Activated naive CD4-positive, alpha-beta T cell treated with anti-CD3 and anti-CD28 coated beads for 36 hours (primary cell): ENCODE results near the gene KLF9. TPM values are rescaled to one million over a fixed set of nuclear protein-coding genes. Genes with fewer than 3 reads are reported as not detected.

Experiments
- CTCF ChIA-PET: fragments of 350-600 bp; sonication (Branson Sonifier 250); formaldehyde crosslinking; loops from one replicate; lab custom pipeline; 2021; ENCODE audit warnings: antibody characterized with exemption; lab: Charles Lee
- DNase-seq: peaks from one replicate; pipeline ENCODE4 v3.0.0-alpha.2; 2020
- H3K27ac Mint-ChIP-seq: one replicate; pipeline ENCODE4 v1.8.0; 2021; ENCODE audit warnings: mild to moderate bottlenecking, mixed read lengths
- H3K27me3 Mint-ChIP-seq: one replicate; pipeline ENCODE4 v1.8.0; 2021; ENCODE audit warnings: low read depth, mixed read lengths
- H3K36me3 Mint-ChIP-seq: one replicate; pipeline ENCODE4 v1.8.0; 2021; ENCODE audit warnings: low read depth, mixed read lengths
- H3K4me1 Mint-ChIP-seq: one replicate; pipeline ENCODE4 v1.8.0; 2021; ENCODE audit warnings: low read depth, mixed read lengths
- H3K4me3 Mint-ChIP-seq: one replicate; pipeline ENCODE4 v1.8.0; 2021; ENCODE audit warnings: mild to moderate bottlenecking, moderate library complexity, mixed read lengths
- H3K9me3 Mint-ChIP-seq: one replicate; pipeline ENCODE4 v1.8.0; 2021; ENCODE audit warnings: mixed read lengths
- intact Hi-C: fragments of 100-400 bp; cut with micrococcal nuclease; formaldehyde crosslinking; loops from one replicate; pipeline ENCODE4 v1.15.1; 2023
- total RNA-seq, 2 experiments: library from RNA; stranded (reverse); gene quantifications; one replicate each; pipeline ENCODE4 v1.2.3, GENCODE V29; 2021

Gene KLF9
- total RNA-seq, 2 experiments from 2014 or later, result 44.2 to 45.0 TPM

DNA sequence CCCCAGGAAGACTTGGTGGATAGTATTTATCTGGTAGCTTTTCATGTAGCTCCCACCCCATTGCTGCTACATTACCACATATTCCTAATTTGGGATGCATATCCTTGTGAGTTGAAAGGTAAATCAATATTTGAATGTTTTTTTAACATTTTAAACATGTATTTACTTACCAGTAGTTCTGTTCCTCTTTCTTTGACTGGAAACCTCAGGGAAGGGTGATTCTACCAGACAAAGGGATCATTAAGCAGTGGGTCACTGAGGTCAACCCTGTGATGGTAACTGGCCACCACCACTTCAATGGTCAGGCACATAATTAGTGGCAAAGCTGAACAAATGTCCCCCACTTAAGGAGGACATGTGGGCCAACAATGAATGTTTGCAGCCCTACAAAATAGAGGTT is 27.2 kb upstream of the KLF9 start:
- no peaks in the 10 kb centered on the region for H3K9me3 Mint-ChIP-seq
- H3K36me3 Mint-ChIP-seq, result no peaks in the 10 kb centered on the region
- H3K27ac Mint-ChIP-seq, result no peak overlapping the region
- CTCF ChIA-PET, result no interaction called here
- no peaks in the 10 kb centered on the region for H3K27me3 Mint-ChIP-seq
- intact Hi-C loops, result loop anchor here (2.0 kb wide), 1 partner anchor 13 kb away; no protein-coding TSS in a partner anchor
- no peak for DNase-seq
- H3K4me3 Mint-ChIP-seq, result no peak overlapping the region
- peaks cover 16% of the 10 kb centered on the region for H3K4me1 Mint-ChIP-seq

DNA sequence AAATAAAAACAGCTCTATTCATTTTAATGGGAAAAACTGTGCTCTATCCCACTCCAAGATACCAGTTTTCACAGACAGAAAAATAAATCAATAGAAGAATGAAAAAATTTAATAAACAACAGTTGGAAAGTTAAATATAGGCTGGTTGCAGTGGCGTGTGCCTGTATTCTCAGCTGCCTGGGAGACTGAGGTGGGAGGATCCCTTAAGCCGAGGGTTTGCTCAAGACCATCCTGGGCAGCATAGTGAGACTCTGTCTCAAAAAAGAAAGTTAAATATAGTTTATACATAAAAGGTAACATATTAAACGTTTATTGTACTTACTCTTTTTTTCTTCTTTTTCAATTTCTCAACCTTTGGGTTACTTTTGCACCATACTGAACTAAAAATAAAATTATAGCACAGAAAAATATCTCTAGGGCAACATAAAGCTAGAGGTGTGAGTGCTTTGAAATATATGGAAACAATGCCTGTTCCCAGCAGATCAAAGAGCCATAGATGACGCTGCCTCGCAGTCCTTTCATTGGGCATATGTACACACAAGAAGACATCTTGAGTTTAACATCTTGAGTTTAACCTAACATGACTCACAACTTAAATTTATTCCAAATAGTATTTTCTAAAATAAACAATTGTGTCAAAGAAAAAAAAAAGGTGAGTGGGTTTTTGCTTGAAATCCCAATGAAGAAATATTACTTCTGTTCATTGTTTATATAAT is 25.7 kb upstream of the KLF9 start:
- CTCF ChIA-PET, result interaction anchor here (0.5 kb wide), 1 partner anchor 162 kb away, joined by 3 read pairs; no protein-coding TSS in a partner anchor
- H3K4me3 Mint-ChIP-seq, result no peak overlapping the region
- intact Hi-C loops, result loop anchor here (1.0 to 2.0 kb wide), 2 partner anchors 15 to 20 kb away; no protein-coding TSS in a partner anchor
- no peaks in the 10 kb centered on the region for H3K9me3 Mint-ChIP-seq
- peaks cover 16% of the 10 kb centered on the region for H3K4me1 Mint-ChIP-seq
- H3K27ac Mint-ChIP-seq, result no peak overlapping the region
- H3K36me3 Mint-ChIP-seq, result no peaks in the 10 kb centered on the region
- H3K27me3 Mint-ChIP-seq, result no peaks in the 10 kb centered on the region
- peak; percentile 13 for DNase-seq

DNA sequence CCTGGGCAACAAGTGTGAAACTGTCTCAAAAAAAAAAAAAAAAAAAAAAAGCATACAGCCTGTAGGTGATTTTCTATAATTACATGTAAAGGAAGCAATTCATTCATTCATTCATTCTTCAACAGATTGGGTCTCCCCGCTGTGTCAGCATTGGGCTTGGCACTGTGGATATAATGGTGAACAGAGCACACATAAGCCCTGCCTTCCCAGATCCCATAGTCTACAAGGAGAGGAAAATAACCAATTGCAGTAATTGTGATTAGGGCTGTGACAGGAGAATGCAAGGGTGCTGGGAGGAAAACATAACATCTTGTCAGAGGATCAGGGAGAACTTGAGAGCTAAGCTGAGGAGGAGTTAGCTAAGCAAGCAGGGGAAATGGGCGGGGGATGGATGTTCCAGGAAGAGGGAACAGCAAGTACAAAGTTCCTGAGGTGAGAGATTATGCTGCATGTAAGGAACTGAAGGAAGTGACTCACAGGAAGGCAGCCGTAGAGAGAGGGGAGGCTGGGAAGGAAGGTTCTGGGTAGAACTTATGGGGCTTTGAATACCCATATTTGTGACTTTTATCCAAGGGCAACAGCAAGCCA is 24.0 kb upstream of the KLF9 start:
- H3K27me3 Mint-ChIP-seq, result no peaks in the 10 kb centered on the region
- H3K4me3 Mint-ChIP-seq, result no peak overlapping the region
- no peaks in the 10 kb centered on the region for H3K36me3 Mint-ChIP-seq
- intact Hi-C loops, result loop anchor here (1.0 kb wide), 1 partner anchor 29 kb away; no protein-coding TSS in a partner anchor
- H3K27ac Mint-ChIP-seq, result no peak overlapping the region
- peak; percentile 50 for DNase-seq
- CTCF ChIA-PET, result interaction anchor here (0.6 to 1.1 kb wide), 2 partner anchors 164 to 208 kb away, joined by 3 read pairs; no protein-coding TSS in a partner anchor
- no peaks in the 10 kb centered on the region for H3K9me3 Mint-ChIP-seq
- peaks cover 16% of the 10 kb centered on the region for H3K4me1 Mint-ChIP-seq

DNA sequence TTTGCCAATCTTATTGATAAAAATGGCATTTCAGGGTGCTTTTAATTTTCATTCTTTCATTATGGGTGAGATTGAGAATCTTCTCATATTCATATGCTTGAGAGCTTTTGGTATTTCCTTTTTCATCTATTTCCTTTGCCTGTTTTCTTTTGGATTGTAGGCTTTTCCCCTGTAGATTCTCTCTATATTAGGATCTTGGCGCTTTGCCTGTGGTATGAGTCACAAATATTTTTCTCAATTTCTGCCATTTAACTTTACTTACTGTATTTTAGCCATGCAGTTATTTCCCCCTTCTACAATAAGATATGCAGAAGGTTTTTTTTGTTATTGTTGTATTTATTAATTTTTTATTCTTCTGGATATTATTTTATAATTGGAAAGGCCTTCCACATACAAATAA is 21.5 kb upstream of the KLF9 start:
- H3K4me3 Mint-ChIP-seq, result no peak overlapping the region
- H3K27me3 Mint-ChIP-seq, result no peaks in the 10 kb centered on the region
- no peak for DNase-seq
- no peaks in the 10 kb centered on the region for H3K36me3 Mint-ChIP-seq
- H3K9me3 Mint-ChIP-seq, result peaks cover 2% of the 10 kb centered on the region
- peaks cover 16% of the 10 kb centered on the region for H3K4me1 Mint-ChIP-seq
- H3K27ac Mint-ChIP-seq, result no peak overlapping the region
- intact Hi-C loops, result no loop called here
- CTCF ChIA-PET, result interaction anchor here (0.7 kb wide), 1 partner anchor 53 kb away, joined by 3 read pairs; no protein-coding TSS in a partner anchor

DNA sequence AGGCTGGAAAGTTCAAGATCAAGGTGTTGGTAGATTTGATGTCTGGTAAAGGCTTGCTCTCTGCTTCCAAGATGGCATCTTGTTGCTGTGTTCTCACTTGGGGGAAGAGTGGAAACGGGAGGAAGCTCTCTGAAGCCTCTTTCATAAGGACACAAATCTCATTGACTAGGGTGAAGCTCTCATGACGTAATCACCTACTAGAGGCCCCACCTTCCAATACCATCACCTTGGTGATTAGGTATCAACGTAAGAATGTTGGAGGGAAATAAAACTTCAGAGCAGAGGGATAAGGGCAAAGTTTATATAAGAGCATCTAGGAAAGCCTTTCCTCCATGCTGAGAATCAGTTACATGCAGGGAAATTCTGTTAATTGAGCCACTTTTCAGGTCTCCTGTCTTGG is 15.4 kb upstream of the KLF9 start:
- Mint-ChIP-seq H3K4me1 (no peaks in the 10 kb centered on the region), H3K4me3 (no peak overlapping the region), H3K36me3 (no peaks in the 10 kb centered on the region), H3K27me3 (no peaks in the 10 kb centered on the region), H3K27ac (no peak overlapping the region), H3K9me3 (peaks cover 2% of the 10 kb centered on the region)
- CTCF ChIA-PET, result interaction anchor here (2.5 kb wide), 1 partner anchor 172 kb away, joined by 6 read pairs; no protein-coding TSS in a partner anchor
- intact Hi-C loops, result no loop called here
- DNase-seq, result no peak

DNA sequence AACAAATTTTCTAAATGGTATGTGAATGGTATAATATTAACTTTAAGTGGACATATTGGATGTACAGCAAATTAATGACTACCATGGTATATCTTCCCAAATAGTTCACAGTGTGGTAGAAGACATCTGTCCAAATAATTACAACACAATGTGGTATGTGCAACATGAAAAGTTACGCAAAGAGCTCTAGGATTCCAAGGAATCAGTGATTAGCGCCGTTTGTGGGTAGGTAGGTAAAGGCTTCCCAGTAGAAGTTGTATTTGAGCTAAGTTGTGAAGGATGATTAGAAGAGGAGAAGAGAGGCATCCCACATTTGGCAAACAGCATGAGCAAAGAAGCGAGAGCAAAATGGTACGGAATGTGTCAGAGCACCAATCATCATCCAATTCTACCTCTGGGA is 14.3 kb upstream of the KLF9 start:
- H3K9me3 Mint-ChIP-seq, result peaks cover 2% of the 10 kb centered on the region
- no peak overlapping the region for H3K27ac Mint-ChIP-seq
- CTCF ChIA-PET, result interaction anchor here (2.5 kb wide), 1 partner anchor 174 kb away, joined by 6 read pairs; no protein-coding TSS in a partner anchor
- H3K36me3 Mint-ChIP-seq, result no peaks in the 10 kb centered on the region
- no peak for DNase-seq
- H3K27me3 Mint-ChIP-seq, result no peaks in the 10 kb centered on the region
- H3K4me1 Mint-ChIP-seq, result no peaks in the 10 kb centered on the region
- no peak overlapping the region for H3K4me3 Mint-ChIP-seq
- intact Hi-C loops, result no loop called here

DNA sequence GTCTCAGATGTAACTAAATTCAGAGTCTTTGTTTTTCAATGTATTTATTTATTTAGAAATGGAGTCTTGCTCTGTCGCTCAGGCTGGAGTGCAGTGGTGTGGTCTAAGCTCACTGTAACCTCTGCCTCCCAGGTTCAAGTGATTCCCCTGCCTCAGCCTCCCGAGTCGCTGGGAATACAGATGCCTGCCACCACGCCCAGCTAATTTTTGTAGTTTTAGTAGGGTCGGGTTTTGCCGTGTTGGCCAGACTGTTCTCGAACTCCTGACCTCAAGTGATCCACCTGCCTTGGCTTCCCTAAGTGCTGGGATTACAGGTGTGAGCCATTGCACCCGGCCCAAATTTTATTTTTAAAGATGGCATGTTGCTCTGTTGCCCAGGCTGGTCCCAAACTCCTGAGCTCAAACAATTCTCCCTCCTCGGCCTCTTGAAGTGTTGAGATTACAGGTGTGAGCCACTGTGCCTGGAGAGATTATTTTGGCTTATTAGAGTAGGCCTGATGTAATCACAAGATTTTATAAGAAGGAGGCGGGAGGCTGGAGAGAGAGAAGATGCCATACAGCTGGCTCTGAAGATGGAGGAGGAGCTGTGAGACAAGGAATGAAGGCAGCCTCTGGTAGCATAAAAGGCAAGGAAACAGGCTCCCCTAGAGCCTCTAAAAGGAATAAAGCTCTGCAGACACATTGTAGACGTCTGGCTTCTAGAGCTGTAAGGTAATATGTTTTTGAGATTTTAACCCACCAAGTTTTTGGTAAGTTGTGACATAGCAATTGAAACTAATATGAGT is 12.9 kb upstream of the KLF9 start:
- Mint-ChIP-seq H3K27ac (no peak overlapping the region), H3K27me3 (no peaks in the 10 kb centered on the region), H3K9me3 (peaks cover 2% of the 10 kb centered on the region), H3K4me3 (no peak overlapping the region), H3K4me1 (peaks cover 6% of the 10 kb centered on the region), H3K36me3 (no peaks in the 10 kb centered on the region)
- intact Hi-C loops, result no loop called here
- CTCF ChIA-PET, result interaction anchor here (0.6 to 0.7 kb wide), 2 partner anchors 70 to 112 kb away, joined by 3 to 4 read pairs; no protein-coding TSS in a partner anchor
- DNase-seq, result no peak

DNA sequence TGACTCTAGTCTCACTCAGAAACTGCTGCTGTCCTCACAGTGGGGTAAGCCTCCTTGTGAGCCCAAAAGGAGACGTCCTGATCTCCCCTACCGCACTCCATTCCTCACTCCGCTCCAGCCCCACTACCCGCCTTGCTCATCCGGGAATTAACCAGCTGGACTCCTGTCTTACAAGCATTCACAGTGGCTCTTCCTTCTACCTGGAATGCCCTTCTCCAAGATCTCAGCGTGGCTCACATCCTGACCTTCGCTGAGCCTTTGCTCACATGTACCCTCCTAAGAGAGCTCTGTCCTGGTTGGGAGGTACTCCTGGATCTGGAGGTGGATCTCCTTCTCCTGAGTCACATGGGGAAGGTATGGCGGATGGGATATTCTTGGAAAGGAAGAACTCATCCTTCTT is 10.7 kb upstream of the KLF9 start:
- Mint-ChIP-seq H3K4me1 (peaks cover 27% of the 10 kb centered on the region), H3K4me3 (no peak overlapping the region), H3K27ac (no peak overlapping the region), H3K27me3 (no peaks in the 10 kb centered on the region), H3K9me3 (no peaks in the 10 kb centered on the region), H3K36me3 (no peaks in the 10 kb centered on the region)
- intact Hi-C loops, result no loop called here
- CTCF ChIA-PET, result interaction anchor here (1.1 kb wide), 1 partner anchor 177 kb away, joined by 3 read pairs; no protein-coding TSS in a partner anchor
- no peak for DNase-seq

DNA sequence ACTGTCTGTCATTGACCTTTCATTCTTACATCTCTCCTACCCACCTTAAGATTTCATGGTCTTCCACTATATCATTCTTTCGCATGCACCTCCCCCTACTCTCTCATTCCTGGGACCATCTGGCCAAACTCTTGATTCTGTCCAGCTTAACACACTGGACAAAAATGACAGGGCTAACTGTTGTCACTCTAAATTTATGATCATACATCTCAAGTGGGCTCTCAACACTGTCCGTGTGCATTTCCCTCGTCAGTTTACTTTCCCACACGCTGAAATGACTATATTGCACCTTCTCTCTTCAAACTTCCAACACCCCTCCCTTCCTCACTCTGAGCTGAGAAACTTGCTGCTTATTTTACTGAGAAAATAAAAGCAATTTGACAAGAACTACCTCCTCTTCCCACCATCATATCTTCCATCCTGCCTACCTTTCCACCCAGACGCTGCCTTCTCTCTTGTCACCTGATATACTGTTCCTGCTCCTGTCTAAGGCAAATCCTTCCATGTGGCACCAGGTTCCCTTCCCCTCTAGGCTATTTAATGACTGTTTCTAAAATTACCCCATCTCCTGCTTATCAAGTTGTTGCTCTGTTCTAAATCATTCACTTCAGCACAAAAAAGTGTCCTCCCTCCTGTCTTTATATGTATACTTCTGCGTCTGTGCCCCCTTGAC is 8.1 kb upstream of the KLF9 start:
- H3K4me1 Mint-ChIP-seq, result peaks cover 35% of the 10 kb centered on the region
- no peak for DNase-seq
- peak overlapping the region; percentile 96 for H3K4me3 Mint-ChIP-seq
- peak overlapping the region; percentile 100 for H3K27ac Mint-ChIP-seq
- CTCF ChIA-PET, result interaction anchor here (0.6 to 4.2 kb wide), 5 partner anchors 18 to 180 kb away, joined by 3 to 17 read pairs (median 9); no protein-coding TSS in a partner anchor
- no peaks in the 10 kb centered on the region for H3K9me3 Mint-ChIP-seq
- no peaks in the 10 kb centered on the region for H3K36me3 Mint-ChIP-seq
- intact Hi-C loops, result loop anchor here (5.0 kb wide), 1 partner anchor 665 kb away; no protein-coding TSS in a partner anchor
- no peaks in the 10 kb centered on the region for H3K27me3 Mint-ChIP-seq

DNA sequence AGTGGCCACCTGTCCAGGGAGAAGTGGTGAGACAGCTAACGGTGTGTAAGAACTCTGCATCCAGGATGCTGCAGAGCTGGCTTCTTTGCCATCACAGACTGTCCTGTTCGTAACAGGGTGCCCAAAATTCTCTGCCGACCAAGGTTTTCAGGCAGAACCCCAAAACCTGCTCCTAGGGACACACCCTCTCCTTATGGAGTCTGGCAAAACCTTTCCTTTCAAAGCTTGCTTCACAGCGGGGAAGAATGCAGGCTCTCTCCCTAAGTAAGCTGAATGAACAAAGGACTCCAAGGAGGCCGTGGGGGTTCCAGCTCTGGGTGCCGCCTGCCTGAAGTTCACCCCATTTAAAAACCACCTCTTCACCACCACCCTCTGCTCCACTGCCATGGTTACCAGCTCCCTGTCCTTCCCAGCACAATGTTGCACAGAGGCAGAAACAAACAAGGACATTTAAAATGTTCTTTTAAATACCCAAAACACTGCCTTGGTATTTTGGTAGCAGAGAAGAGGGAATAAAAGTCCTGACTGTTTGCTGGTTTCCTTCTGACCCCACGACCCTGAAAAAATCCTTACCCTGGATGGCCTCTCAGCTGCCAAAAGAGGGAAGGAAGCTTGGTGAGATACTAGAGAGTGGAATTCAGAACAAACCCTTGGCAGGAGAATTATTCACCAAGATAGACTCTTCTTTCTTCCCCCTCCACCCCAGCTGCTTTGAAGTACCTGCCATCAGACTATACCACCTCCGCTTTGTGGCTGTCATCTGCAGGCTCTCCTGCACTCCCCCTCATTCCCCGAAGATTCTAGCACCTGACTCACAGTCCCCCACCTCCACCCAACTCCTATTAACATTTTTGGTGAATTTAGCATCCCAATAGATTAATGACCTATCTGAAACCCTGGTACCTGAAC is 7.1 kb upstream of the KLF9 start:
- intact Hi-C loops, result loop anchor here (5.0 kb wide), 1 partner anchor 664 kb away; no protein-coding TSS in a partner anchor
- Mint-ChIP-seq H3K27me3 (no peaks in the 10 kb centered on the region), H3K36me3 (no peaks in the 10 kb centered on the region), H3K27ac (peak overlapping the region; percentile 100), H3K4me3 (peak overlapping the region; percentile 96), H3K9me3 (no peaks in the 10 kb centered on the region), H3K4me1 (peaks cover 36% of the 10 kb centered on the region)
- CTCF ChIA-PET, result interaction anchor here (0.8 to 4.2 kb wide), 13 partner anchors 11 to 183 kb away, joined by 3 to 17 read pairs (median 4); no protein-coding TSS in a partner anchor
- DNase-seq, result peak; percentile 51
